Mesenchymal stem cell (in vitro differentiated cells and primary cell): Measurements from ENCODE around the gene SCPEP1.

Experiments
- DNase-seq: peaks from one replicate; pipeline ENCODE4 v3.0.0-alpha.2; 2013
- H2AFZ ChIP-seq: one replicate; pipeline ENCODE4 v1.6.1; 2013; ENCODE audit warnings: low read depth, mild to moderate bottlenecking, control low read depth, inconsistent platforms, low read length, moderate library complexity
- H2AK5ac ChIP-seq: 2 replicates; pipeline ENCODE4 v1.6.1; 2013; ENCODE audit warnings: low read length, moderate library complexity, mild to moderate bottlenecking, inconsistent platforms; ENCODE audit not compliant: severe bottlenecking
- H2BK120ac ChIP-seq: one replicate; pipeline ENCODE4 v1.6.1; 2013; ENCODE audit warnings: low read depth, mild to moderate bottlenecking, inconsistent platforms, low read length, moderate library complexity
- H2BK12ac ChIP-seq, 2 experiments: one replicate each; pipeline ENCODE4 v1.6.1; 2013; ENCODE audit warnings: inconsistent platforms in 2 of 2, low read length in 2 of 2, mild to moderate bottlenecking in 2 of 2, moderate library complexity in 2 of 2, control low read depth in 1 of 2
- H2BK15ac ChIP-seq: one replicate; pipeline ENCODE4 v1.6.1; 2013; ENCODE audit warnings: mild to moderate bottlenecking, low read depth, inconsistent platforms; ENCODE audit not compliant: poor library complexity, severe bottlenecking
- H2BK5ac ChIP-seq: 2 replicates; pipeline ENCODE4 v1.6.1; 2013; ENCODE audit warnings: low read depth, mild to moderate bottlenecking, low read length, control low read depth, inconsistent platforms; ENCODE audit not compliant: poor library complexity, severe bottlenecking
- H3K14ac ChIP-seq, 2 experiments: one replicate each; pipeline ENCODE4 v1.6.1; 2013; ENCODE audit warnings: inconsistent platforms in 2 of 2, low read length in 2 of 2, control low read depth in 1 of 2, mild to moderate bottlenecking in 1 of 2, moderate library complexity in 1 of 2
- H3K18ac ChIP-seq, 2 experiments: one replicate each; pipeline ENCODE4 v1.6.1; 2013; ENCODE audit warnings: inconsistent platforms in 2 of 2, low read length in 2 of 2, control low read depth in 1 of 2, low read depth in 1 of 2, mild to moderate bottlenecking in 1 of 2
- H3K23ac ChIP-seq, 2 experiments: one replicate each; pipeline ENCODE4 v1.6.1; 2013; ENCODE audit warnings: inconsistent platforms in 2 of 2, low read length in 2 of 2, mild to moderate bottlenecking in 2 of 2, moderate library complexity in 2 of 2, control low read depth in 1 of 2
- H3K27ac ChIP-seq: 2 replicates; pipeline ENCODE4 v1.5.1; 2013; ENCODE audit warnings: mild to moderate bottlenecking, moderate library complexity, low read length, control low read depth, inconsistent platforms; ENCODE audit not compliant: poor library complexity, severe bottlenecking
- H3K27me3 ChIP-seq, 2 experiments: 2 replicates each; pipeline versions ENCODE4 v1.6.1 to v1.7.0; 2013; ENCODE audit warnings: low read length in 2 of 2, mild to moderate bottlenecking in 2 of 2, moderate library complexity in 2 of 2, control low read depth in 1 of 2, inconsistent platforms in 1 of 2; ENCODE audit not compliant: control insufficient read depth in 1 of 2, insufficient read depth in 1 of 2
- H3K36me3 ChIP-seq, 2 experiments: 2 replicates each; pipeline versions ENCODE4 v1.6.1 to v1.7.0; 2013; ENCODE audit warnings: low read length in 2 of 2, control low read depth in 1 of 2, inconsistent platforms in 1 of 2, low read depth in 1 of 2, mild to moderate bottlenecking in 1 of 2; ENCODE audit not compliant: insufficient read depth in 2 of 2, control insufficient read depth in 1 of 2
- H3K4ac ChIP-seq, 2 experiments: one replicate each; pipeline ENCODE4 v1.6.1; 2013; ENCODE audit warnings: inconsistent platforms in 2 of 2, low read length in 2 of 2, mild to moderate bottlenecking in 2 of 2, moderate library complexity in 2 of 2, control low read depth in 1 of 2, low read depth in 1 of 2
- H3K4me1 ChIP-seq: 2 replicates; pipeline ENCODE4 v1.6.1; 2013; ENCODE audit warnings: low read depth, low read length, control low read depth; ENCODE audit not compliant: control insufficient read depth, insufficient read depth
- H3K4me2 ChIP-seq: 2 replicates; pipeline ENCODE4 v1.6.1; 2013; ENCODE audit warnings: low read length, mild to moderate bottlenecking, inconsistent platforms; ENCODE audit not compliant: poor library complexity, severe bottlenecking
- H3K4me3 ChIP-seq, 2 experiments: 2 replicates each; pipeline versions ENCODE4 v1.5.1 to v1.7.0; 2013; ENCODE audit warnings: low read length in 2 of 2, mild to moderate bottlenecking in 2 of 2, control low read depth in 1 of 2, low read depth in 1 of 2; ENCODE audit not compliant: insufficient read depth in 1 of 2
- H3K79me1 ChIP-seq: replicated peaks from 2 replicates; pipeline ENCODE4 v1.6.1; 2013; ENCODE audit warnings: mild to moderate bottlenecking, control low read depth, low read length, inconsistent platforms; ENCODE audit not compliant: poor library complexity, severe bottlenecking
- H3K9ac ChIP-seq: 2 replicates; pipeline ENCODE4 v1.7.0; 2013; ENCODE audit warnings: mild to moderate bottlenecking, low read length, moderate library complexity
- H3K9me3 ChIP-seq: 2 replicates; pipeline ENCODE4 v1.7.0; 2013; ENCODE audit warnings: mild to moderate bottlenecking, low read length; ENCODE audit not compliant: control insufficient read depth
- H4K8ac ChIP-seq: one replicate; pipeline ENCODE4 v1.6.1; 2013; ENCODE audit warnings: inconsistent platforms, mild to moderate bottlenecking, low read length, moderate library complexity
- H4K91ac ChIP-seq: one replicate; pipeline ENCODE4 v1.6.1; 2013; ENCODE audit warnings: mild to moderate bottlenecking, low read length, inconsistent platforms
- WGBS: methylation state at CpG from one replicate; pipeline ENCODE4 v1.1.7; 2013; ENCODE audit warnings: mixed read lengths; 5-methylcytosine and 5-hydroxymethylcytosine counted together

The SCPEP1 gene

GRCh38 chr17:57045868-57046704, 68.2 kb downstream of the SCPEP1 start:
- Histone ChIP-seq H2BK12ac (no peak overlapping the region), H3K4me1 (no peaks in the 10 kb centered on the region), H3K14ac (no peak overlapping the region), H3K4me2 (no peak overlapping the region), H3K9ac (no peak overlapping the region), H3K4ac (no peak overlapping the region), H3K79me1 (no peaks in the 10 kb centered on the region), H2AK5ac (no peak overlapping the region), H3K36me3 (no peaks in the 10 kb centered on the region), H3K27me3 (peaks cover 12 to 71% of the 10 kb centered on the region in 2 experiments), H3K27ac (no peak overlapping the region), H4K91ac (no peak overlapping the region), H3K18ac (no peak overlapping the region), H3K23ac (no peak overlapping the region), H2AFZ (no peak overlapping the region), H3K9me3 (no peaks in the 10 kb centered on the region), H2BK15ac (no peak overlapping the region), H3K4me3 (peak overlapping the region in 1 of 2 experiments; percentile 51), H2BK5ac (no peak overlapping the region), H4K8ac (no peak overlapping the region), H2BK120ac (no peak overlapping the region)
- no peak for DNase-seq
- 89% methylated on average over 67 of the region's 69 CpGs for WGBS

- no peak overlapping the region for H2BK15ac ChIP-seq
- H2BK5ac ChIP-seq = no peak overlapping the region
These were observed 68.8 kb downstream of the SCPEP1 start for GRCh38 chr17:57046749-57047148.

GRCh38 chr17:57048096-57048495, 70.2 kb downstream of the SCPEP1 start:
- WGBS = 94% methylated on average over 2 of the region's 2 CpGs

More at GRCh38 chr17:57046749-57047148, 68.8 kb downstream of the SCPEP1 start:
- Histone ChIP-seq H3K9me3 (no peaks in the 10 kb centered on the region), H2BK12ac (no peak overlapping the region), H3K36me3 (no peaks in the 10 kb centered on the region), H3K14ac (no peak overlapping the region), H3K27me3 (peaks cover 12 to 71% of the 10 kb centered on the region in 2 experiments), H4K8ac (no peak overlapping the region), H2BK120ac (no peak overlapping the region), H2AFZ (no peak overlapping the region), H3K23ac (no peak overlapping the region), H3K4me1 (no peaks in the 10 kb centered on the region), H3K18ac (no peak overlapping the region), H3K27ac (no peak overlapping the region), H3K4ac (no peak overlapping the region), H3K9ac (no peak overlapping the region), H3K4me2 (no peak overlapping the region), H2AK5ac (no peak overlapping the region), H3K4me3 (no peak overlapping the region), H4K91ac (no peak overlapping the region), H3K79me1 (no peaks in the 10 kb centered on the region)
- no peak for DNase-seq
- WGBS = 96% methylated on average over 12 of the region's 18 CpGs

GRCh38 chr17:57050306-57050705, 72.4 kb downstream of the SCPEP1 start:
- H2BK5ac ChIP-seq = no peak overlapping the region
- H4K91ac ChIP-seq = no peak overlapping the region
- no peak overlapping the region for H2BK120ac ChIP-seq
- no peak for DNase-seq
- no peak overlapping the region for H3K9ac ChIP-seq
- H3K9me3 ChIP-seq = no peaks in the 10 kb centered on the region
- peaks cover 5 to 50% of the 10 kb centered on the region in 2 experiments for H3K27me3 ChIP-seq
- H3K27ac ChIP-seq = no peak overlapping the region
- no peaks in the 10 kb centered on the region for H3K4me1 ChIP-seq
- H3K79me1 ChIP-seq = no peaks in the 10 kb centered on the region
- WGBS = 86% methylated on average over 5 of the region's 5 CpGs
- no peak overlapping the region for H2AK5ac ChIP-seq
- no peak overlapping the region for H2BK15ac ChIP-seq
- no peak overlapping the region for H3K4ac ChIP-seq
- no peak overlapping the region for H3K23ac ChIP-seq
- H2AFZ ChIP-seq = no peak overlapping the region
- peak overlapping the region in 1 of 2 experiments; percentile 36 for H3K14ac ChIP-seq
- no peak overlapping the region for H4K8ac ChIP-seq
- H2BK12ac ChIP-seq = no peak overlapping the region
- H3K4me3 ChIP-seq = no peak overlapping the region
- no peaks in the 10 kb centered on the region for H3K36me3 ChIP-seq
- H3K18ac ChIP-seq = no peak overlapping the region
- H3K4me2 ChIP-seq = no peak overlapping the region

More at GRCh38 chr17:57048096-57048495, 70.2 kb downstream of the SCPEP1 start:
- H3K27ac ChIP-seq = no peak overlapping the region
- H4K91ac ChIP-seq = no peak overlapping the region
- no peak overlapping the region for H3K9ac ChIP-seq
- no peaks in the 10 kb centered on the region for H3K9me3 ChIP-seq
- no peak overlapping the region for H3K4me3 ChIP-seq
- no peak overlapping the region for H3K4me2 ChIP-seq
- no peak overlapping the region for H2AFZ ChIP-seq
- H3K79me1 ChIP-seq = no peaks in the 10 kb centered on the region
- no peak overlapping the region for H2BK5ac ChIP-seq
- DNase-seq = no peak
- no peak overlapping the region for H3K4ac ChIP-seq
- no peak overlapping the region for H3K23ac ChIP-seq
- H3K14ac ChIP-seq = no peak overlapping the region
- no peaks in the 10 kb centered on the region for H3K36me3 ChIP-seq
- H4K8ac ChIP-seq = no peak overlapping the region
- no peaks in the 10 kb centered on the region for H3K4me1 ChIP-seq
- no peak overlapping the region for H2AK5ac ChIP-seq
- no peak overlapping the region for H2BK12ac ChIP-seq
- H2BK15ac ChIP-seq = no peak overlapping the region
- no peak overlapping the region for H2BK120ac ChIP-seq
- peaks cover 10 to 68% of the 10 kb centered on the region in 2 experiments for H3K27me3 ChIP-seq
- no peak overlapping the region for H3K18ac ChIP-seq
